Esophagus squamous epithelium (tissue), 5 donors: ENCODE results near the gene STAT3. TPM values are rescaled to one million over a fixed set of nuclear protein-coding genes. Genes with fewer than 3 reads are reported as not detected.

ENCODE experiments used
- DNase-seq: peaks from one replicate; lab custom pipeline; 2025; lab: John Stamatoyannopoulos, UW
- H3K27ac ChIP-seq, 4 donors: fragments of 200-600 bp; sonication (generic); one replicate each; pipeline ENCODE4 v1.5.1; 2016 to 2019; ENCODE audit warnings: mild to moderate bottlenecking in 1 of 4
- H3K27me3 ChIP-seq, 4 donors: fragments of 200-600 bp; sonication (generic); 1 replicate in 3 of 4; 2 replicates in 1 of 4; pipeline versions ENCODE4 v1.5.1 to v1.6.0; 2017 to 2021; ENCODE audit warnings: antibody characterized with exemption in 1 of 4
- H3K36me3 ChIP-seq, 3 donors: fragments of 200-600 bp; sonication (generic); one replicate each; pipeline ENCODE4 v1.5.1; 2016 to 2019
- H3K4me1 ChIP-seq, 3 donors: fragments of 200-600 bp; sonication (generic); one replicate each; pipeline ENCODE4 v1.5.1; 2017 to 2019
- H3K4me3 ChIP-seq, 4 donors: fragments of 200-600 bp; sonication (generic); 1 replicate in 3 of 4; 2 replicates in 1 of 4; pipeline ENCODE4 v1.5.1; 2016 to 2019; ENCODE audit warnings: mild to moderate bottlenecking in 2 of 4, moderate library complexity in 1 of 4
- H3K9me3 ChIP-seq, 3 donors: fragments of 200-600 bp; sonication (generic); one replicate each; pipeline ENCODE4 v1.5.1; 2016 to 2019
- POLR2A ChIP-seq, 4 donors: fragments of 450-650 bp; IDR thresholded peaks; one replicate each; pipeline ENCODE4 v1.6.1; 2017; ENCODE audit warnings: antibody characterized with exemption in 4 of 4, mild to moderate bottlenecking in 4 of 4, moderate library complexity in 3 of 4
- WGBS, 2 donors: methylation state at CpG; one replicate each; pipeline ENCODE4 v1.1.5; 2018; 5-methylcytosine and 5-hydroxymethylcytosine counted together
- intact Hi-C: fragments of 100-400 bp; cut with DNase I; formaldehyde crosslinking; loops from one replicate; pipeline ENCODE4 v1.15.0; 2022
- total RNA-seq, 4 donors: library from RNA; depleted of rRNA; stranded (reverse); fragments of >200 nt; gene quantifications; one replicate each; pipeline ENCODE4 v1.1.0, GENCODE V29; 2016
- TF ChIP-seq, protein P1 (sequence below), 6 experiments: fragments of 450-650 bp in 4 of 6; fragments of 200-600 bp in 2 of 6; sonication (generic) in 2 of 6; IDR thresholded peaks; one replicate each; pipeline ENCODE4 v1.5.1; 2016 to 2019; ENCODE audit warnings: antibody characterized with exemption in 6 of 6, mild to moderate bottlenecking in 4 of 6, moderate library complexity in 4 of 6
- donor health status: DM: yes; HTN: yes; CAD: no.

STAT3 gene
- total RNA-seq, 4 donors from 2014 or later: 137 to 229 (median 176) TPM

DNA sequence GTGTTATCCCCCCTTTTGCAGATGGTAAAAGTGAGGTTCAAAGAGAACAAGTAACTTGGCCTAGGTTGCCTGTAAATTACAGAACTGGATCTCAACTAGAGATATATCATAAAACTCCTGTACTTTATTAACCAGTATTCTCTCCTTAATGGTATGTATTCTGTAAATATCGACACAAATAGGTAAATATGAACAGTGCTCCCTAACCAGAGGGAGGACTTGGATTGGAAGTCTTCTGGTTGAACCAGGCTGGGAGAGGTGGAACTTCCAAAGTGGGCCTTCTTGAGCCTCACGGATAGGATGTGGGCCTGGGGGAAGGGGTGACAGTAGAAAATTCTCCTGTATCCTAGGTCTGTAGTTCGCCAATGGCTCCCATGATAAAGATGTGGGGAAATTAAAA lies 92.2 kb downstream of the STAT3 start:
- WGBS, 2 donors: 88 to 93% methylated on average over 3 of the region's 3 CpGs
- H3K36me3 ChIP-seq: peaks cover 2 to 88% (median 2%) of the 10 kb centered on the region in 3 donors
- TF ChIP-seq POLR2A (IDR thresholded peaks at IDR 0.05): no peak
- TF ChIP-seq, protein P1, sequence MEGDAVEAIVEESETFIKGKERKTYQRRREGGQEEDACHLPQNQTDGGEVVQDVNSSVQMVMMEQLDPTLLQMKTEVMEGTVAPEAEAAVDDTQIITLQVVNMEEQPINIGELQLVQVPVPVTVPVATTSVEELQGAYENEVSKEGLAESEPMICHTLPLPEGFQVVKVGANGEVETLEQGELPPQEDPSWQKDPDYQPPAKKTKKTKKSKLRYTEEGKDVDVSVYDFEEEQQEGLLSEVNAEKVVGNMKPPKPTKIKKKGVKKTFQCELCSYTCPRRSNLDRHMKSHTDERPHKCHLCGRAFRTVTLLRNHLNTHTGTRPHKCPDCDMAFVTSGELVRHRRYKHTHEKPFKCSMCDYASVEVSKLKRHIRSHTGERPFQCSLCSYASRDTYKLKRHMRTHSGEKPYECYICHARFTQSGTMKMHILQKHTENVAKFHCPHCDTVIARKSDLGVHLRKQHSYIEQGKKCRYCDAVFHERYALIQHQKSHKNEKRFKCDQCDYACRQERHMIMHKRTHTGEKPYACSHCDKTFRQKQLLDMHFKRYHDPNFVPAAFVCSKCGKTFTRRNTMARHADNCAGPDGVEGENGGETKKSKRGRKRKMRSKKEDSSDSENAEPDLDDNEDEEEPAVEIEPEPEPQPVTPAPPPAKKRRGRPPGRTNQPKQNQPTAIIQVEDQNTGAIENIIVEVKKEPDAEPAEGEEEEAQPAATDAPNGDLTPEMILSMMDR (IDR thresholded peaks at IDR 0.05): no peak

DNA sequence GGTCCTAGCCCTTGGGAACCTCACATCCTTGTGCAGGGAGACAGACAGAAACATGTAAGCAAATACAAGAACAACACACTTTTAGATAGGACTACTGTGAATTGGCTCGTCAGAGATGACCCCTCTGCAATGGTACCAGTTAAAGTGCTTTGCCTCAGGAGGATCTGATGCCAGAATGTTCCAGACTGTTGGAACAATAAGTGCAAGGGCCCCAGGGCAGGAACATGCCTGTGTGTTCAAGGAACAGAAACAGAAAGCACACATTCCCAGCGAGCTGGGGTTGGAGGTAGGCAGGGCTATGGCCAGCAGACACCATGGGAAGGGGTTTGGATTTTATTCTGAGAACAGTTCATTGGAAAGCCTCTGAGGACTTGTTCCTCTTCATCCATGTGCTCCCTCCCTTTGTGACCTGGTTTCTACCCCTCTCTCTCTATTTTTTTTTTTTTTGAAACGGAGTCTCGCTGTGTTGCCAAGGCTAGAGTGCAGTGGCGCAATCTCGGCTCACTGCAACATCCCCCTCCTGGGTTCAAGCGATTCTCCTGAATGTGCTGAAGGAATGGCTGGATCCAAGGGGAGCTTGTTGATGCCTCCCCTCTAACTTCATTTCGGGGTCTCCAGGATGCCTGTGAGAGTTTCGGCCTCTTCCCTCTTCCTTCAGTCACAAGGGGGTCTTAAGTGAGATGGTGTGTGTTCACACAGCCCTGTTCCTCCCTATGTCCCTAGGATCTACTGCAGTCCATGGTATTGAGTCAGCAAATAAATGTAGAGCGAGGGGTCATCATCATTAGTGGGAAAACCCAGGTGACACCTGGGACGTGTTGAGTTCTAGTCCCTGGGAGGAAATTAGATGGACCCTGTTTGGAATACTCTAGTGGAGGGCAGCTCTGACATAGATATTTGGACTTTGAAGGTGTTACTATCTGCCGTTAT lies 93.5 kb downstream of the STAT3 start:
- Histone ChIP-seq H3K27ac (no peak overlapping the region), H3K36me3 (peaks cover 0 to 78% (median 0%) of the 10 kb centered on the region in 3 donors), H3K9me3 (no peaks in the 10 kb centered on the region), H3K27me3 (no peaks in the 10 kb centered on the region), H3K4me3 (no peak overlapping the region), H3K4me1 (peaks cover 4 to 24% (median 5%) of the 10 kb centered on the region in 3 donors)
- TF ChIP-seq, protein P1 (IDR thresholded peaks at IDR 0.05): no peak
- TF ChIP-seq POLR2A (IDR thresholded peaks at IDR 0.05): no peak
- DNase-seq: no peak
- intact Hi-C loops: no loop called here
- WGBS, 2 donors: 77 to 81% methylated on average over 10 to 12 of the region's 12 CpGs

More for the DNA sequence above, 92.2 kb downstream of the STAT3 start:
- H3K27ac ChIP-seq: no peak overlapping the region
- no peaks in the 10 kb centered on the region for H3K27me3 ChIP-seq
- H3K4me1 ChIP-seq: peaks cover 0 to 12% (median 0%) of the 10 kb centered on the region in 3 donors
- no peak for DNase-seq
- H3K9me3 ChIP-seq: no peaks in the 10 kb centered on the region
- intact Hi-C loops: no loop called here
- H3K4me3 ChIP-seq: no peak overlapping the region

GRCh38 chr17:42291129-42291528 lies 97.1 kb downstream of the STAT3 start:
- H3K27ac ChIP-seq: peak overlapping the region in 1 of 4 donors; percentile 21
- H3K27me3 ChIP-seq: no peaks in the 10 kb centered on the region
- peaks cover 33 to 58% (median 35%) of the 10 kb centered on the region in 3 donors for H3K4me1 ChIP-seq
- TF ChIP-seq POLR2A (IDR thresholded peaks at IDR 0.05): no peak
- TF ChIP-seq, protein P1 (IDR thresholded peaks at IDR 0.05): no peak
- WGBS, 2 donors: 87 to 88% methylated on average over 6 to 11 of the region's 11 CpGs
- no peak for DNase-seq
- peaks cover 0 to 46% (median 0%) of the 10 kb centered on the region in 3 donors for H3K36me3 ChIP-seq
- intact Hi-C loops: no loop called here
- no peak overlapping the region for H3K4me3 ChIP-seq
- no peaks in the 10 kb centered on the region for H3K9me3 ChIP-seq

- DNase-seq: no peak
- intact Hi-C loops: no loop called here
- WGBS, 2 donors: 71 to 88% methylated on average over 5 of the region's 5 CpGs
- Histone ChIP-seq H3K27ac (no peak overlapping the region), H3K9me3 (no peaks in the 10 kb centered on the region), H3K4me1 (peaks cover 34 to 64% (median 35%) of the 10 kb centered on the region in 3 donors), H3K27me3 (no peaks in the 10 kb centered on the region), H3K4me3 (no peak overlapping the region), H3K36me3 (peaks cover 0 to 40% (median 0%) of the 10 kb centered on the region in 3 donors)
- TF ChIP-seq, protein P1 (IDR thresholded peaks at IDR 0.05): no peak
- TF ChIP-seq POLR2A (IDR thresholded peaks at IDR 0.05): no peak
These were observed 97.7 kb downstream of the STAT3 start for GRCh38 chr17:42290577-42290976.
